ENCODE measurements around the gene CALHM4.
A peak's percentile ranks its signal among the peaks of the same experiment; 100 is the strongest.

CALHM4 gene

GRCh38 chr6:116553451-116553850, at the start of gene CALHM4:
Gene CALHM4, plus strand, starts transcription at chr6:116553751. Its CDS starts 43 bp downstream, at chr6:116553794.
- no peak for DNase-seq

GRCh38 chr6:116507324-116507723, 46.2 kb upstream of the CALHM4 start:
- DNase-seq: no peak

- DNase-seq: no peak
Measured at GRCh38 chr6:116508527-116508926, 45.0 kb upstream of the CALHM4 start.

GRCh38 chr6:116511424-116512110, 42.0 kb upstream of the CALHM4 start, which contains the start of gene CALHM5:
Gene CALHM5, plus strand, starts transcription at chr6:116511639. Its CDS starts 58 bp downstream, at chr6:116511697.
- DNase-seq: no peak

- no peak for DNase-seq
Measured at GRCh38 chr6:116512111-116512559, 41.4 kb upstream of the CALHM4 start.

- DNase-seq: no peak
Measured at GRCh38 chr6:116512734-116513133, 40.8 kb upstream of the CALHM4 start.

- no peak for DNase-seq
Measured at GRCh38 chr6:116513224-116513875, 40.2 kb upstream of the CALHM4 start.

GRCh38 chr6:116514111-116514510, 39.4 kb upstream of the CALHM4 start:
- DNase-seq: no peak

- DNase-seq: no peak
Measured at GRCh38 chr6:116515141-116515540, 38.4 kb upstream of the CALHM4 start.

GRCh38 chr6:116518621-116519368, 34.8 kb upstream of the CALHM4 start:
- no peak for DNase-seq

- DNase-seq: no peak
Measured at GRCh38 chr6:116522896-116523295, 30.7 kb upstream of the CALHM4 start.

- DNase-seq: no peak
Measured at GRCh38 chr6:116524236-116524635, 29.3 kb upstream of the CALHM4 start.

- DNase-seq: no peak
Measured at GRCh38 chr6:116528133-116528532, 25.4 kb upstream of the CALHM4 start.

GRCh38 chr6:116528780-116529179, 24.8 kb upstream of the CALHM4 start:
- DNase-seq: no peak

- no peak for DNase-seq
Measured at GRCh38 chr6:116529466-116530290, 23.9 kb upstream of the CALHM4 start.

GRCh38 chr6:116530436-116530835, 23.1 kb upstream of the CALHM4 start:
- no peak for DNase-seq

GRCh38 chr6:116531675-116532570, 21.6 kb upstream of the CALHM4 start:
- peak; percentile 67 for DNase-seq

- DNase-seq: no peak
Measured at GRCh38 chr6:116533233-116533957, 20.2 kb upstream of the CALHM4 start.

- no peak for DNase-seq
Measured at GRCh38 chr6:116535109-116535508, 18.4 kb upstream of the CALHM4 start.

- DNase-seq: peak; percentile 68
Measured at GRCh38 chr6:116536216-116536621, 17.3 kb upstream of the CALHM4 start.

GRCh38 chr6:116542426-116542825, 11.1 kb upstream of the CALHM4 start:
- DNase-seq: no peak
